PC-3 (cell line): ENCODE measurements around the gene VAT1L. TPM values are rescaled to one million over a fixed set of nuclear protein-coding genes. Genes with fewer than 3 reads are reported as not detected.

ENCODE experiments used
- ATAC-seq: fragments of 200-7000 bp; cut with Tn5 transposase; 2 replicates; pipeline ENCODE4 v1.9.1; 2020; ENCODE audit warnings: mild to moderate bottlenecking, moderate library complexity
- BruUV-seq: library from RNA; stranded (reverse); fragments of 400-500 nt; replicated peaks from 2 replicates; lab custom pipeline; 2021; lab: Mats Ljungman, UMichigan
- CTCF ChIA-PET: fragments of 300-600 bp; sonication (Branson Sonifier 250); formaldehyde crosslinking; loops from one replicate; lab custom pipeline; 2022; ENCODE audit warnings: antibody characterized with exemption; lab: Charles Lee
- POLR2A ChIA-PET: fragments of 300-600 bp; sonication (Branson Sonifier 250); formaldehyde crosslinking; loops from one replicate; lab custom pipeline; 2022; ENCODE audit warnings: antibody characterized with exemption; ENCODE audit not compliant: unreplicated experiment; lab: Charles Lee
- DNase-seq: peaks from one replicate; pipeline ENCODE4 v3.0.0-alpha.2; 2015
- H2AFZ ChIP-seq: fragments of 300-600 bp; sonication (generic); 2 replicates; pipeline ENCODE4 v1.6.0; 2016; ENCODE audit warnings: antibody characterized with exemption, low read length
- H3F3A ChIP-seq: fragments of 300-600 bp; sonication (generic); one replicate; pipeline ENCODE4 v1.6.0; 2017; ENCODE audit warnings: antibody characterized with exemption, low read length, control low read depth, mild to moderate bottlenecking; ENCODE audit not compliant: unreplicated experiment
- H3K27ac ChIP-seq: fragments of 300-600 bp; sonication (generic); 2 replicates; pipeline ENCODE4 v1.5.1; 2016; ENCODE audit warnings: mild to moderate bottlenecking, low read length
- H3K27me3 ChIP-seq: fragments of 300-600 bp; sonication (generic); 2 replicates; pipeline ENCODE4 v1.6.1; 2016; ENCODE audit warnings: low read length, mixed read lengths
- H3K36me3 ChIP-seq: fragments of 300-600 bp; sonication (generic); 2 replicates; pipeline ENCODE4 v1.6.1; 2016; ENCODE audit warnings: low read depth, mixed run types, low read length, mixed read lengths
- H3K4me1 ChIP-seq: fragments of 300-600 bp; sonication (generic); 2 replicates; pipeline ENCODE4 v1.5.1; 2016; ENCODE audit warnings: low read length; ENCODE audit not compliant: insufficient read depth
- H3K4me2 ChIP-seq: fragments of 300-600 bp; sonication (generic); 2 replicates; pipeline ENCODE4 v1.6.0; 2016; ENCODE audit warnings: low read length
- H3K4me3 ChIP-seq: fragments of 300-600 bp; sonication (generic); 2 replicates; pipeline ENCODE4 v1.5.1; 2016; ENCODE audit warnings: mild to moderate bottlenecking, low read length, mixed read lengths
- H3K79me2 ChIP-seq: fragments of 300-600 bp; sonication (generic); 2 replicates; pipeline ENCODE4 v1.6.1; 2017; ENCODE audit warnings: low read length, mixed read lengths
- H3K9ac ChIP-seq: fragments of 300-600 bp; sonication (generic); 2 replicates; pipeline ENCODE4 v1.6.0; 2016; ENCODE audit warnings: mild to moderate bottlenecking, low read length
- H3K9me2 ChIP-seq: fragments of 300-600 bp; sonication (generic); replicated peaks from 2 replicates; pipeline ENCODE4 v1.6.1; 2016; ENCODE audit warnings: mixed run types, low read length, mixed read lengths
- H3K9me3 ChIP-seq: fragments of 300-600 bp; sonication (generic); 2 replicates; pipeline ENCODE4 v1.6.1; 2016; ENCODE audit warnings: low read length, mixed read lengths
- H4K20me1 ChIP-seq: fragments of 300-600 bp; sonication (generic); 2 replicates; pipeline ENCODE4 v1.6.1; 2016; ENCODE audit warnings: low read length, mixed read lengths
- CTCF ChIP-seq: fragments of 300-600 bp; sonication (generic); conservative IDR thresholded peaks from 2 replicates; pipeline ENCODE4 v1.5.1; 2017; ENCODE audit warnings: antibody characterized with exemption, low read depth, mild to moderate bottlenecking, low read length
- EZH2 ChIP-seq: fragments of 300-600 bp; sonication (generic); IDR thresholded peaks from one replicate; pipeline ENCODE4 v1.6.1; 2017; ENCODE audit warnings: antibody characterized with exemption, mild to moderate bottlenecking, low read length; ENCODE audit not compliant: unreplicated experiment
- EZH2phosphoT487 ChIP-seq: fragments of 300-600 bp; sonication (generic); IDR thresholded peaks from 2 replicates; pipeline ENCODE4 v1.6.1; 2018; ENCODE audit warnings: mild to moderate bottlenecking, antibody characterized with exemption, low read length, borderline replicate concordance
- intact Hi-C: fragments of 100-400 bp; cut with micrococcal nuclease; formaldehyde crosslinking; loops from 2 replicates; pipeline ENCODE4 v1.9.0; 2023
- total RNA-seq: library from RNA; depleted of rRNA; stranded (reverse); fragments of >200 nt; gene quantifications from 2 replicates; pipeline ENCODE4 v1.2.3, GENCODE V29; 2014

VAT1L gene
- total RNA-seq, 1 experiment from 2014 or later, result 0.47 TPM

- Histone ChIP-seq H3K4me3 (no peak overlapping the region), H3K79me2 (no peaks in the 10 kb centered on the region), H3K4me2 (no peak overlapping the region), H3K4me1 (no peaks in the 10 kb centered on the region), H3K9me2 (no peaks in the 10 kb centered on the region), H3K36me3 (no peaks in the 10 kb centered on the region), H3F3A (no peaks in the 10 kb centered on the region), H2AFZ (no peak overlapping the region), H3K27me3 (no peaks in the 10 kb centered on the region), H3K9ac (no peak overlapping the region), H3K9me3 (no peaks in the 10 kb centered on the region), H4K20me1 (no peaks in the 10 kb centered on the region), H3K27ac (no peak overlapping the region)
- TF ChIP-seq EZH2phosphoT487 (no peak), CTCF (no peak)
- no TSS peak for BruUV-seq
- CTCF ChIA-PET, result no interaction called here
- no peak for DNase-seq
- ATAC-seq, result no peak
- intact Hi-C loops, result no loop called here
- POLR2A ChIA-PET, result no interaction called here
Observed at GRCh38 chr16:77843405-77843804, 55.0 kb downstream of the VAT1L start.

GRCh38 chr16:77844801-77845200, 56.4 kb downstream of the VAT1L start:
- no peaks in the 10 kb centered on the region for H3K9me3 ChIP-seq
- ChIA-PET CTCF (no interaction called here), POLR2A (no interaction called here)
- H3K9me2 ChIP-seq, result no peaks in the 10 kb centered on the region
- no peaks in the 10 kb centered on the region for H3K79me2 ChIP-seq
- no peak overlapping the region for H2AFZ ChIP-seq
- no TSS peak for BruUV-seq
- no peak overlapping the region for H3K27ac ChIP-seq
- H3K9ac ChIP-seq, result no peak overlapping the region
- no peaks in the 10 kb centered on the region for H4K20me1 ChIP-seq
- no peaks in the 10 kb centered on the region for H3K27me3 ChIP-seq
- TF ChIP-seq EZH2phosphoT487, result no peak
- no peak for TF ChIP-seq EZH2
- H3F3A ChIP-seq, result no peaks in the 10 kb centered on the region
- no peaks in the 10 kb centered on the region for H3K4me1 ChIP-seq
- no peaks in the 10 kb centered on the region for H3K36me3 ChIP-seq
- DNase-seq (no peak), ATAC-seq (no peak)
- intact Hi-C loops, result no loop called here
- no peak overlapping the region for H3K4me3 ChIP-seq
- no peak overlapping the region for H3K4me2 ChIP-seq

GRCh38 chr16:77849646-77850258, 61.4 kb downstream of the VAT1L start:
- Histone ChIP-seq H3K27me3 (no peaks in the 10 kb centered on the region), H3K27ac (no peak overlapping the region), H3K9me3 (no peaks in the 10 kb centered on the region), H3K9ac (no peak overlapping the region), H4K20me1 (no peaks in the 10 kb centered on the region), H3F3A (no peaks in the 10 kb centered on the region), H3K4me2 (no peak overlapping the region), H3K9me2 (no peaks in the 10 kb centered on the region), H3K4me1 (no peaks in the 10 kb centered on the region), H3K79me2 (no peaks in the 10 kb centered on the region), H3K4me3 (no peak overlapping the region), H2AFZ (no peak overlapping the region), H3K36me3 (no peaks in the 10 kb centered on the region)
- TF ChIP-seq EZH2phosphoT487, result no peak
- TF ChIP-seq CTCF, result no peak
- no peak for TF ChIP-seq EZH2
- DNase-seq (no peak), ATAC-seq (no peak)
- no TSS peak for BruUV-seq
- CTCF ChIA-PET, result no interaction called here
- intact Hi-C loops, result no loop called here
- POLR2A ChIA-PET, result no interaction called here
